AG04449 (cell line): ENCODE measurements around the gene TFCP2.

ENCODE experiments used
- CTCF ChIA-PET: fragments of 350-600 bp; formaldehyde crosslinking; extraction: SDS; loops from one replicate; lab custom pipeline; 2021; ENCODE audit warnings: antibody characterized with exemption; lab: Yijun Ruan, JAX
- POLR2A ChIA-PET: fragments of 400-600, 350-600 bp; formaldehyde crosslinking; extraction: SDS; loops from one replicate; lab custom pipeline; 2020; ENCODE audit warnings: antibody characterized with exemption, inconsistent platforms; lab: Yijun Ruan, JAX
- DNase-seq: peaks from one replicate; pipeline ENCODE4 v3.0.0-alpha.2; 2010; ENCODE audit warnings: low read depth, low spot score
- H3K4me3 ChIP-seq: 2 replicates; pipeline ENCODE4 v1.5.1; 2011; ENCODE audit warnings: low read depth, mild to moderate bottlenecking, control low read depth, low read length
- CTCF ChIP-seq: IDR thresholded peaks from one replicate; pipeline ENCODE4 v1.5.1; 2011; ENCODE audit warnings: mild to moderate bottlenecking, moderate library complexity, low read length, control low read depth, inconsistent platforms; ENCODE audit not compliant: insufficient read depth; ENCODE audit errors: missing control alignments

TFCP2 gene

GRCh38 chr12:51209259-51209658 lies 36.3 kb upstream of the TFCP2 start:
- TF ChIP-seq CTCF, result no peak
- CTCF ChIA-PET, result no interaction called here
- H3K4me3 ChIP-seq, result no peak overlapping the region
- POLR2A ChIA-PET, result no interaction called here
- DNase-seq, result no peak

GRCh38 chr12:51208016-51208660 lies 35.2 kb upstream of the TFCP2 start:
- no peak for TF ChIP-seq CTCF
- POLR2A ChIA-PET, result no interaction called here
- CTCF ChIA-PET, result no interaction called here
- no peak for DNase-seq
- H3K4me3 ChIP-seq, result no peak overlapping the region

- no peak overlapping the region for H3K4me3 ChIP-seq
- DNase-seq, result no peak
- ChIA-PET CTCF (interaction anchor here (1.1 kb wide), 1 partner anchor 136 kb away, joined by 3 read pairs; no protein-coding TSS in a partner anchor), POLR2A (no interaction called here)
- no peak for TF ChIP-seq CTCF
These were observed 32.4 kb upstream of the TFCP2 start for GRCh38 chr12:51205350-51205749.

GRCh38 chr12:51202718-51203117 lies 29.8 kb upstream of the TFCP2 start:
- ChIA-PET CTCF (no interaction called here), POLR2A (no interaction called here)
- no peak overlapping the region for H3K4me3 ChIP-seq
- TF ChIP-seq CTCF, result no peak
- DNase-seq, result no peak

GRCh38 chr12:51200806-51201205 lies 27.9 kb upstream of the TFCP2 start:
- CTCF ChIA-PET, result no interaction called here
- POLR2A ChIA-PET, result interaction anchor here (0.6 kb wide), 1 partner anchor 81 kb away, joined by 3 read pairs; no protein-coding TSS in a partner anchor

GRCh38 chr12:51200156-51200555 lies 27.2 kb upstream of the TFCP2 start:
- no peak for TF ChIP-seq CTCF
- H3K4me3 ChIP-seq, result no peak overlapping the region
- no peak for DNase-seq
- ChIA-PET POLR2A (interaction anchor here (0.5 kb wide), 1 partner anchor 117 kb away, joined by 3 read pairs; the partner anchor contains the start of gene CSRNP2), CTCF (no interaction called here)

More at GRCh38 chr12:51200806-51201205, 27.9 kb upstream of the TFCP2 start:
- DNase-seq, result no peak
- no peak for TF ChIP-seq CTCF
- no peak overlapping the region for H3K4me3 ChIP-seq
